Stimulated activated CD8-positive, alpha-beta memory T cell treated with anti-CD3 and anti-CD28 coated beads, Interleukin-15, amount 100 ng/mL, for 4 hours (primary cell): ENCODE results near the gene NBEAL2.

ENCODE experiments used
- DNase-seq, 2 donors: peaks; one replicate each; pipeline ENCODE4 v3.0.0-alpha.2; 2020; ENCODE audit warnings: low read depth in 2 of 2

NBEAL2 gene

GRCh38 chr3:46943237-46944187, 36.0 kb upstream of the NBEAL2 start:
- DNase-seq: no peak

- DNase-seq: no peak
Measured at GRCh38 chr3:46944191-46944590, 35.3 kb upstream of the NBEAL2 start.

DNA sequence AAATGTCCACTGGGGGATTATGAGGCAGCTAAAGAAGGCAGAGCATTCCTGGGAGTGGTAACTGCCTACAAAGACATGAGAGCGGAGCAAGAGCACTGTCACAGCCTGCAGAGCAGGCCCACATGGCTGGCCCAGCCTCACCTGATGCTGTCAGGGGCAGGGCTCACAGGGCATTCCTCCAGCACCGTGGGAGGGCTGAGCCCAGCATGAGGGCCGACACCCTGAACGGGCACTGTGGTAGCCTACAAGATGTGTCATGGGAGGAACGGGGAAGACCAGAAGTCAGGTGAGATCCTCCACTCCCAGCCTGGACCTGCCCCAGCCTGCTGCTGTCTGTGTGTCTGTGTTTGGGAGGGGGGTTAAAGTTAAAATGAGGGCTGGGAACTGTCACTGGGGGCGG, 33.0 kb upstream of the NBEAL2 start:
- DNase-seq: no peak

DNA sequence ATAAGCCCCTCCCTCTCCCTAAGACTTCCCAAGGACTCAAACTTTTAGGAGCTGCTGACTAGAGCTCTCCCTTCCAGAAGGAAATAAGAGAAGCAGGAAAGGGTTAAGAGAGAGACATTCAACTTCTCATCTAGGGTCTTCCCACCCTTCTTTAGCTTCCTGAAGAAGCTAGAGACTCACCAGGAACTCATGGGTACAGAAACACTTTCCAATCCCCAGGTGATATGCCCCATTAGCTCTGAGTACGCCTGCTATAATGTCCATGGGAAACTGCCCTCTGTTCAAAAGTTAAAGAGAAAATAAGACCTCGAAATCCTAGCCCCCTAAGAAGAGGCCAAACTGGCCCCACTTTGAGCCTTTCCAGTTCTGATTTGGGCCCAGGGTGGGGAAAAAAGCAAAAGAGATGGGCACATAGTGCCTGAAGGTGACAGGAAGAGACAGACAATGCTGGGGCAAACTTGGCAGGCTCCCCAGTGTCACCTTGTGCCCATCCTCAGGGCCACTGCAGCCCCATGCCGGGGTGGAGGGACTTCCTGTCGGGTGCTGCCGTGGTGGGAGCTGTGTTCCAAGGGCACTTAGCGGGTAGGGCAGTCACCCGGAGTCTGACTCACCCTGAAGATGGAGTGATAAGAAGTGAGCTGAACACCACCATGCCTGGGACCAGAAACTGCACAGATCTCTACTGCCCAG, 32.5 kb upstream of the NBEAL2 start:
- peak; percentile 53 to 57 for DNase-seq

GRCh38 chr3:46947546-46947901, 31.9 kb upstream of the NBEAL2 start:
- DNase-seq: no peak

DNA sequence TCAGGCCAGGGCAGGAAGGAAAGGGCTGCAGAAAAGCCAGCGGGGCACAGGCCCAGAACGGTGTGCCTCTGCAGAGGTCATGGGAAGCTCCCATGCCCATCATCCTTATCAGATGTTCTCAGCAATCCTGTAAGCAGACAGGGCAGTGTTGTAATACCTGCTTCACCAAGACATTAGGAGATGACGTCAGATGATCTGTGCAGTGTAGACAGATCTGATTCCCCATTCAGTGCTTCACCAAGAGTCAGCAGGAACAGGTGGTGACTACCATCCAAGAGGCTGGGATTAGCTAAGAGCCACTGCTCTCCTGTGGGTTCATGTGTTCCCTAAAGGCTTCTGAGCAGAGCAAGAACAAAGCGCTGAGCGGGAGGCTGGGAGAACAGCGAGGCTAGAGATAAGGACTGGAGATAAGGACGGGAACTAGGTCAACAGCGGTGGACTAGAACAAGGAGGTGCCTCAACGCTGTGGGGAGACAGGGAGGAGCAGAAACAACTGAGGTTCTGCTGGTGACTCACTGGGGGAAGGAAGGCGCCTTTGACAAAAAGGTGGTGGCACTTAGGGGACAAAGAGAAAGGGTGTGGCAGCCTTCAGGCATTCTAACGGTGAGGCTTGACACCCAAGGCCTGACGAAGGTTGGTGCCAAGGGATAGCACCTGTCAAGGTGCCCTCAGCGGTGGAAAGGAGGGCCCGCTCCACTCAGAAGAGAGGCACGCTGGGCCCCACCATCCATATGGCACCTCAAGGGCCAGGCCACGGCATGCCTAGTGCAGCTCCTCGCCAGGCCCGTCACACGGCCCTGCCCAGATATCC, 31.3 kb upstream of the NBEAL2 start:
- peak; percentile 42 to 61 for DNase-seq

- no peak for DNase-seq
Measured at GRCh38 chr3:46948830-46949671, 30.4 kb upstream of the NBEAL2 start.

DNA sequence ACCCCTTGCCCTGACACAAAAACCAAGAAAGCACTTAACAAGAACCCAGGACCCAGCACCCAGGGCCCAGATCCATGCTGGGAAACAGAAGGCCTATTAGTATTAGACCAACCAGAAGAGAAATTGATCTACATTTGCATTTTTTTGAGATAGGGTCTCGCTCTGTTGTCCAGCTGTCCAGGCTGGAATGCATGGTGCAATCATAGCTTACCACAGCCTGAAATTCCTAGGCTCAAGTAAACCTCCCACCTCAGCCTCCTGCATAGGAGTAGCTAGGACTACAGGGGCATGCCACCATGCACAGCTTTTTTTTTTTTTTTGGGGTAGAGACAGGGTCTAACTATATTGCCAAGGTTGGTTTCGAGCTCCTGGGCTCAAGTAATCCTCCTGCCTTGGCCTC, 29.3 kb upstream of the NBEAL2 start:
- DNase-seq: no peak

DNA sequence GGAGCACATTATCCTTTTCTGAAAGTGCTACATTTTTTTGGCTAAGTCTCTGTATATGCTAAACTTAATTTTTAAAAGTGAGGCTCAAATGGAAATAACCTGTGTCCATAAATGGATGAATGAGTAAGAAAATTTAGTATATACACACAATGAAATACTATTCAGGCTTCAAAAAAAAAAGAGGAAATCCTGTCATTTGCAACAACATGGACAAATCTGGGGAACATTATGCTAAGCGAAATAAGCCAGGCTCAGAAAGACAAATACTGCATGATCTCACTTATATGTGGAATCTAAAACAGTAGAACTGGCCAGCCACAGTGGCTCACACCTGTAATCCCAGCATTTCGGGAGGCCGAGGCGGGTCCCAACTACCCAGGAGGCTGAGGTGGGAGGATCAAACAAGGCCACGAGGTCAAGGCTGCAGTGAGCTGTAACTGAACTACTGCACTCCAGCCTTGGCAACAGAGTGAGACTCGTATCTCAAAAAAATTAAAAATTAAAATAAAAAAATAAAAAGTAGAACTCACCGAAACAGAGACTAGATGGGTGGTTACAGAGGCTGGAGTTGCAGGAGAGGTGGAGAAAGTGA, 28.7 kb upstream of the NBEAL2 start:
- no peak for DNase-seq

DNA sequence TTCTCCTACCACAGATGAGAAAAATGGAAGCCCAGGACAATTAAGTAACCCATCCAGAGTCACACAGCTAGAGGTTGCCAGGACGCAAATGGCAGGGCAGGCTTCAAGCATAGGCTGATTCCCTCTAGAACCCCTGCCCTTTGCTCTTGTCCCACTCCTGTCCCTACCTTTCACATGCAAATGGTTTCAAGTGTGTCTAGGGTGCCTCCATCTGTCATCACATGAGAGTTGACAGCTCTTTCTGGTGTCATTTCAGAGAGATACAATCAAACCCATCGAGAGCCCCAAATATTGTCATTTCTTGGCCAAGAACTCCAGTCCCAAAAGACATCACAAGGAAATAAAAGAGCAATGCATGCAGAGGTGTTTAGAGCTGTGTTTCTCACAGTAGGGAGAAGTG, 26.7 kb upstream of the NBEAL2 start:
- no peak for DNase-seq

DNA sequence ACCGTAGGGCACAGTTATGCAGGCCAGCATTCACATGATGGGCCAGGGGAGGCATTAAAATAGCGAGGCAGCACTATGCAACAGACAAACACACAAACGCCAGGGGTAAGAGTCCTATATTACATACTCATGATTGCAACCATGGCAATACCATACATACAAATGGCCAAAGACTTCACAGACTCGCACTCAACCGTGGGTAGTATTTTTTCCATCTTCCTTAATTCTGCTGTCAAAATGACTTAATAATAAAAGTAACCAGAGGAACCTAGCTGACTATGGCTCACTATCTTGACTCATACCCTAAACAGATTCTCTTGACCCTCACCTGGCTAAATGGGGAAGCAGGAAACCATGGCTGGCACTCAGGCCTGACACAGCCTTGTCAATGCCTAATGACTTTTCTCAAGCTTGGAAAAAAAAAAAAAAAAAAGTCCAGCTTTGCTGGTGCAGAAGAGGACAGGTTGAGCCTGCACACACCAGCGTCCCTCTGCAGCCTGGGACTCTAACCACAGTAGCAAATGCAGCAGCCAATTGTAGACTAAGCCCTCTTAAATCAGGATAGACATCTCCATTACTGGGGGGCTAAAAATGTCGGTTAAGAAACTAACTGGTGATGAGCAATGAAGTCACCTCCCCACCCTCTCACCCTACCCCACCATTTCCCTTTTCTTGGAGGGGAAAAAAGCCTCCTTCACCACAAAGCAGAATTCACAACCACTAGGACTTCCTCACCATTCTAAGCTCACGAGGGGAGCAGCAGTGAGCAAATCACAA, 26.0 kb upstream of the NBEAL2 start:
- DNase-seq: no peak

DNA sequence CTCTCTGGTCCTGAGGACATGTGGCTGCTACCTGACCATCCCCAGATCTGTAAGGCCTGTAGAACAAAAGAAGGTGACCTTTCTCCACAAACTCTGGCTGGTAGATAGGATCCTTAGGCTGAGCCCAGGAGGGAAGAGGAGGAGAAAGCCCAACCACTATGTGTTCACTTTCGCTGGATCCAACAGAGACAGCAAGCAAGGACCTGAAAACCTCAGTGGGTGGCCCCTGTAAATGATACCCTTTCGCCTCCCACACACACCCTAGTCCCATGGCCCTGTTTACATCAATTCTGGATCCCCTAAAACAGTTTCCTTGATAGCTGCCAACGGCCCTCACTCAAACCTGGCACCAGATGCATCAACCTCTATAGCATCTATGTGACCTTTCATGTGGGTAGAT, 25.3 kb upstream of the NBEAL2 start:
- DNase-seq: no peak

- DNase-seq: no peak
Measured at GRCh38 chr3:46955157-46955556, 24.3 kb upstream of the NBEAL2 start.

- no peak for DNase-seq
Measured at GRCh38 chr3:46955801-46956259, 23.6 kb upstream of the NBEAL2 start.

GRCh38 chr3:46957092-46957820, 22.2 kb upstream of the NBEAL2 start:
- no peak for DNase-seq

- no peak for DNase-seq
Measured at GRCh38 chr3:46958467-46959160, 20.9 kb upstream of the NBEAL2 start.

DNA sequence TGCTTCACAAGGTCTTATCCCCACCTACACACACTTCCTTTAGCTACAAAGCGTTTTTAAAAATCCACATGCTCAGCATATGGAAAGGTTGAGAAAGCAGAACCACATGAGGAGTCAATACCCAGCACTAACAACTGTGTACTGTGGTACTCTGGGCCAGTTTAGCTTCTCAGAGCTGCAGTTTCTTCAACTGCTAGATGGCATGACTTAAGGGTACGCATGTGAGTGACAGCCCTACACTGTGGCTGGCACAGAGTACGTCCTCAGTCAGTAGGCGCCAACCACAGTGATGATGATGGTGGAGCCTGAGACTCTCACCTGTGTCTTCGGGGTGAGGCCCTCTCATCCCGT, 20.3 kb upstream of the NBEAL2 start:
- DNase-seq: peak; percentile 38 to 62

GRCh38 chr3:46960081-46960701, 19.3 kb upstream of the NBEAL2 start:
- no peak for DNase-seq
